H1 (cell line): Measurements from ENCODE around the gene LDLRAD3.

Experiments
- CBX5 ChIP-seq: fragments of 300-800, 300-1000 bp; sonication (generic); IDR thresholded peaks from 2 replicates; pipeline ENCODE4 v1.7.1; 2016; ENCODE audit warnings: antibody characterized with exemption, low read length, low read depth
- JUND ChIP-seq: IDR thresholded peaks from 2 replicates; pipeline ENCODE4 v1.6.1; 2011; ENCODE audit warnings: mild to moderate bottlenecking, improper control_type of control experiment, low read length
- RAD21 ChIP-seq, 2 experiments: IDR thresholded peaks in 1 of 2; conservative IDR thresholded peaks in 1 of 2; 2 replicates each; pipeline ENCODE4 v1.6.1; 2011; ENCODE audit warnings: low read depth in 2 of 2, low read length in 2 of 2, improper control_type of control experiment in 1 of 2, inconsistent platforms in 1 of 2, mild to moderate bottlenecking in 1 of 2, moderate library complexity in 1 of 2
- RFX5 ChIP-seq: IDR thresholded peaks from 2 replicates; pipeline ENCODE4 v1.6.1; 2011; ENCODE audit warnings: low read depth, low read length, improper control_type of control experiment, borderline replicate concordance
- RNF2 ChIP-seq: fragments of 200-900, 300-1000 bp; sonication (generic); IDR thresholded peaks from 2 replicates; pipeline ENCODE4 v1.7.1; 2016; ENCODE audit warnings: borderline replicate concordance, low read depth, mild to moderate bottlenecking, antibody characterized with exemption, low read length; ENCODE audit not compliant: poor library complexity, severe bottlenecking; ENCODE audit errors: missing control alignments
- SAP30 ChIP-seq: fragments of 300-600 bp; sonication (generic); IDR thresholded peaks from 2 replicates; pipeline ENCODE4 v1.7.1; 2012; ENCODE audit warnings: low read length, moderate library complexity, mild to moderate bottlenecking, inconsistent platforms; ENCODE audit not compliant: insufficient read depth, insufficient replicate concordance
- TEAD4 ChIP-seq: IDR thresholded peaks from 2 replicates; pipeline ENCODE4 v1.6.1; 2012; ENCODE audit warnings: low read depth, low read length, inconsistent platforms, mixed read lengths
- TF ChIP-seq, protein P1 (sequence below), 3 experiments: IDR thresholded peaks; 1 replicate in 2 of 3; 2 replicates in 1 of 3; pipeline versions ENCODE4 v1.5.1 to v1.6.1; 2011; ENCODE audit warnings: low read length in 3 of 3, mild to moderate bottlenecking in 3 of 3, inconsistent platforms in 2 of 3, low read depth in 1 of 3, moderate library complexity in 1 of 3; ENCODE audit not compliant: insufficient read depth in 1 of 3; ENCODE audit errors: control extremely low read depth in 1 of 3

DNA sequence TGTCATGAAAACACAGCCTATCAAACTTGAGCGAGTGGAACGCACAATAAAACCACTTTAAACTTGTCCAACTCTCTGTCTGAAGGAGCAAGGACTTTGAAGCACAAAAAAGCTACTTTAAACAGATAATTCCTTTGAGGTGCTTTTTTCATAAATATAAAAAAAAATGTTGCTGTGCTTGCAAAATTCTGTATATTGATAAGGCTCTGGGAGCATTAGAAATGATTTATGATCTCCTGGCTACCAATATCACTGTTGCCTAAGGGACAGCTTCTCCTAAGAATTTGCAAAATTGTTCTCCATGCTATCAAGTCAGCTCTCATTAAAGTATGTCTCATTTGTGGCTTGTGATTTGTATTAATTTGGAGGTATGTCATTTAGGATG lies 37.6 kb upstream of the LDLRAD3 start:
- TF ChIP-seq RFX5 = no peak
- TF ChIP-seq CBX5 = no peak
- no peak for TF ChIP-seq RAD21 (IDR thresholded peaks at IDR 0.05 in 1 of 2, conservative IDR thresholded peaks at IDR 0.05 in 1 of 2; ENCODE audit: low read depth in 2 of 2, low read length in 2 of 2)
- TF ChIP-seq, protein P1, sequence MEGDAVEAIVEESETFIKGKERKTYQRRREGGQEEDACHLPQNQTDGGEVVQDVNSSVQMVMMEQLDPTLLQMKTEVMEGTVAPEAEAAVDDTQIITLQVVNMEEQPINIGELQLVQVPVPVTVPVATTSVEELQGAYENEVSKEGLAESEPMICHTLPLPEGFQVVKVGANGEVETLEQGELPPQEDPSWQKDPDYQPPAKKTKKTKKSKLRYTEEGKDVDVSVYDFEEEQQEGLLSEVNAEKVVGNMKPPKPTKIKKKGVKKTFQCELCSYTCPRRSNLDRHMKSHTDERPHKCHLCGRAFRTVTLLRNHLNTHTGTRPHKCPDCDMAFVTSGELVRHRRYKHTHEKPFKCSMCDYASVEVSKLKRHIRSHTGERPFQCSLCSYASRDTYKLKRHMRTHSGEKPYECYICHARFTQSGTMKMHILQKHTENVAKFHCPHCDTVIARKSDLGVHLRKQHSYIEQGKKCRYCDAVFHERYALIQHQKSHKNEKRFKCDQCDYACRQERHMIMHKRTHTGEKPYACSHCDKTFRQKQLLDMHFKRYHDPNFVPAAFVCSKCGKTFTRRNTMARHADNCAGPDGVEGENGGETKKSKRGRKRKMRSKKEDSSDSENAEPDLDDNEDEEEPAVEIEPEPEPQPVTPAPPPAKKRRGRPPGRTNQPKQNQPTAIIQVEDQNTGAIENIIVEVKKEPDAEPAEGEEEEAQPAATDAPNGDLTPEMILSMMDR (IDR thresholded peaks at IDR 0.05; ENCODE audit: control extremely low read depth in 1 of 3, insufficient read depth in 1 of 3, low read depth in 1 of 3, low read length in 3 of 3) = no peak
- TF ChIP-seq RNF2 = no peak
- TF ChIP-seq TEAD4 = no peak
- TF ChIP-seq SAP30 = no peak
- TF ChIP-seq JUND = no peak
